ENCODE measurements around the gene LRFN2.

LRFN2 gene

GRCh38 chr6:40432982-40433381 lies 154.2 kb downstream of the LRFN2 start:
- DNase-seq (ENCODE audit: low read depth): no peak

- no peak for DNase-seq (ENCODE audit: low read depth)
Measured at GRCh38 chr6:40431706-40432105, 155.5 kb downstream of the LRFN2 start.

- DNase-seq (ENCODE audit: low read depth): no peak
Measured at GRCh38 chr6:40427196-40427595, 160.0 kb downstream of the LRFN2 start.

GRCh38 chr6:40426346-40427066 lies 160.7 kb downstream of the LRFN2 start:
- DNase-seq (ENCODE audit: low read depth): no peak

GRCh38 chr6:40425192-40425919 lies 161.8 kb downstream of the LRFN2 start:
- DNase-seq (ENCODE audit: low read depth): no peak

- DNase-seq (ENCODE audit: low read depth): no peak
Measured at GRCh38 chr6:40422046-40422445, 165.1 kb downstream of the LRFN2 start.

- DNase-seq (ENCODE audit: low read depth): no peak
Measured at GRCh38 chr6:40419946-40420728, 167.0 kb downstream of the LRFN2 start.

- no peak for DNase-seq (ENCODE audit: low read depth)
Measured at GRCh38 chr6:40419377-40419776, 167.8 kb downstream of the LRFN2 start.

- DNase-seq (ENCODE audit: low read depth): no peak
Measured at GRCh38 chr6:40417031-40417430, 170.1 kb downstream of the LRFN2 start.

- DNase-seq (ENCODE audit: low read depth): no peak
Measured at GRCh38 chr6:40414617-40415016, 172.5 kb downstream of the LRFN2 start.

- no peak for DNase-seq (ENCODE audit: low read depth)
Measured at GRCh38 chr6:40413239-40413638, 173.9 kb downstream of the LRFN2 start.

GRCh38 chr6:40411881-40412280 lies 175.3 kb downstream of the LRFN2 start:
- DNase-seq (ENCODE audit: low read depth): no peak

- no peak for DNase-seq (ENCODE audit: low read depth)
Measured at GRCh38 chr6:40410821-40411220, 176.3 kb downstream of the LRFN2 start.

GRCh38 chr6:40409716-40410397 lies 177.3 kb downstream of the LRFN2 start:
- no peak for DNase-seq (ENCODE audit: low read depth)

- DNase-seq (ENCODE audit: low read depth): no peak
Measured at GRCh38 chr6:40408786-40409542, 178.2 kb downstream of the LRFN2 start.

GRCh38 chr6:40407239-40407638 lies 179.9 kb downstream of the LRFN2 start:
- no peak for DNase-seq (ENCODE audit: low read depth)

GRCh38 chr6:40406175-40406574 lies 181.0 kb downstream of the LRFN2 start:
- no peak for DNase-seq (ENCODE audit: low read depth)

- DNase-seq (ENCODE audit: low read depth): no peak
Measured at GRCh38 chr6:40400738-40401137, 186.4 kb downstream of the LRFN2 start.

GRCh38 chr6:40399888-40400457 lies 187.2 kb downstream of the LRFN2 start:
- no peak for DNase-seq (ENCODE audit: low read depth)

GRCh38 chr6:40398810-40399477 lies 188.2 kb downstream of the LRFN2 start:
- no peak for DNase-seq (ENCODE audit: low read depth)
